ENCODE results near the gene ESR1. TPM values are rescaled to one million over a fixed set of nuclear protein-coding genes. Genes with fewer than 3 reads are reported as not detected.
A peak's percentile ranks its signal among the peaks of the same experiment; 100 is the strongest.

The ESR1 gene
- total RNA-seq, 6 donors from 2014 or later, result 0.91 to 4.7 (median 2.8) TPM

DNA sequence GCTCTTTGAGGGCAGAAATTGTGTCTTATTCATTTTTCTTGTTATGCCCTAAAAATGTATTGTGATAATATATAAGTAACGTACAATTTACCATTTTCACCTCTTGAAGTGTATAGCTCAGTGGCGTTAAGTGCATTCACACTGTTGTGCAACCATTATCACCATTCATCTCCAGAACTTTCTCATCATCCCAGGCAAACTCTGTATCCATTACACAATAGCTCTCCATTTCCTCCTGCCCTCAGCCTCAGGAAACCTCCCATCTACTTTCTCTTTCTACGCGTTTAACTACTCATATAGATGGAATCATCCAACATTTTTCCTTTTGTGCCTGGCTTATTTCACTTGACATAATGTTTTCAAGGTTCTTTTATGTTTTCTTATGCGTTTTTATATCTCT, 184.6 kb downstream of the ESR1 start:
- H3K9me3 ChIP-seq, result no peaks in the 10 kb centered on the region
- 78 to 79% methylated on average over 5 of the region's 5 CpGs for WGBS, 2 donors
- H3K27me3 ChIP-seq, result no peaks in the 10 kb centered on the region
- ATAC-seq (ENCODE audit: low FRiP score in 2 of 2), result no peak
- H3K4me3 ChIP-seq, result no peak overlapping the region
- TF ChIP-seq EP300 (IDR thresholded peaks at IDR 0.05) (no peak), POLR2A (IDR thresholded peaks at IDR 0.05) (no peak), POLR2AphosphoS5 (IDR thresholded peaks at IDR 0.05) (no peak)
- TF ChIP-seq, protein P1, sequence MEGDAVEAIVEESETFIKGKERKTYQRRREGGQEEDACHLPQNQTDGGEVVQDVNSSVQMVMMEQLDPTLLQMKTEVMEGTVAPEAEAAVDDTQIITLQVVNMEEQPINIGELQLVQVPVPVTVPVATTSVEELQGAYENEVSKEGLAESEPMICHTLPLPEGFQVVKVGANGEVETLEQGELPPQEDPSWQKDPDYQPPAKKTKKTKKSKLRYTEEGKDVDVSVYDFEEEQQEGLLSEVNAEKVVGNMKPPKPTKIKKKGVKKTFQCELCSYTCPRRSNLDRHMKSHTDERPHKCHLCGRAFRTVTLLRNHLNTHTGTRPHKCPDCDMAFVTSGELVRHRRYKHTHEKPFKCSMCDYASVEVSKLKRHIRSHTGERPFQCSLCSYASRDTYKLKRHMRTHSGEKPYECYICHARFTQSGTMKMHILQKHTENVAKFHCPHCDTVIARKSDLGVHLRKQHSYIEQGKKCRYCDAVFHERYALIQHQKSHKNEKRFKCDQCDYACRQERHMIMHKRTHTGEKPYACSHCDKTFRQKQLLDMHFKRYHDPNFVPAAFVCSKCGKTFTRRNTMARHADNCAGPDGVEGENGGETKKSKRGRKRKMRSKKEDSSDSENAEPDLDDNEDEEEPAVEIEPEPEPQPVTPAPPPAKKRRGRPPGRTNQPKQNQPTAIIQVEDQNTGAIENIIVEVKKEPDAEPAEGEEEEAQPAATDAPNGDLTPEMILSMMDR (IDR thresholded peaks at IDR 0.05), result no peak
- no peaks in the 10 kb centered on the region for H3K36me3 ChIP-seq
- no peaks in the 10 kb centered on the region for H3K4me1 ChIP-seq
- H3K27ac ChIP-seq, result no peak overlapping the region
- DNase-seq, result no peak

DNA sequence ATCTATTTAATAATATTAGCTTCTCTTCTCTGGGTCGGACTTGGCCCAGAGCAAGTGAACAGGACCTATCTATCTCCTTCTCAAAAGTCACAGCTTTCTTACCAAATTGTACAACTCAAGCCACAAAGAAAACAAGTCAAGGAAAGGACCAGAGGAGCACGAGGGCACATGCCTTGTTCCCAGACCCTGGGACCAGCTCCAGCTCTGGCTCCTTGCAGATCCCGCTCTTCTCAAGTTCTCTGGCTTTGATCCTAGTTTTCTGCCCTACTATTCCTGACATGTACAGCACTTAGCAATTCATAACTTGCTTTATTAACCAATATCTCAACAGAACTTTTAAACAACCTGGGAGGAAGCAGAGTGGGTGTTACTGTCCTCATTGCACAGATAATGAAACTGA, 185.9 kb downstream of the ESR1 start:
- no peak for ATAC-seq (ENCODE audit: low FRiP score in 2 of 2)
- TF ChIP-seq POLR2AphosphoS5 (IDR thresholded peaks at IDR 0.05) (no peak), POLR2A (IDR thresholded peaks at IDR 0.05) (no peak), EP300 (IDR thresholded peaks at IDR 0.05) (no peak)
- TF ChIP-seq, protein P1 (IDR thresholded peaks at IDR 0.05), result no peak
- no peak overlapping the region for H3K4me3 ChIP-seq
- DNase-seq, result no peak
- WGBS, 2 donors, result 75 to 85% methylated on average over 3 of the region's 3 CpGs
- H3K9me3 ChIP-seq, result no peaks in the 10 kb centered on the region
- H3K36me3 ChIP-seq, result no peaks in the 10 kb centered on the region
- no peaks in the 10 kb centered on the region for H3K4me1 ChIP-seq
- no peak overlapping the region for H3K27ac ChIP-seq
- no peaks in the 10 kb centered on the region for H3K27me3 ChIP-seq

DNA sequence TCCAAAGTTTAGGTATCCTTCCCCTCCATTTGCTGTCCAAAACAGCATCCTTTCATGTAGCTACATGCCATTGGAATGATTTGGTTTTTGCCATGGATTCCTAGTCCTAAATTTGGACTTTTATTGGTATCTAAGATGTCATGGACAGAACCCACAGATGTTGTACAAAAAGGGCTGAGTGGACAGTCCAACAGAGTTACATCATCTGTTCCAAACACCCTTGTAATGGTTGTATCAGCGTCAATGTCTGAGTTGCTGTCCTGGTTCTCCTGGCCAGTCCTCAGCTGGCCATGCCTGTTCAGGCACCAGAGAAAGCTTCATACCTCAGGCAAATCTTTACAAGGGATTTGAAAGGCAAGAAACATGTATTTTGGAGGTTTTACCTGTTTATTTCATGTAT, 191.3 kb downstream of the ESR1 start:
- ATAC-seq (ENCODE audit: low FRiP score in 2 of 2) (peak in 1 of 2 donors; percentile 41), DNase-seq (no peak)
- 90 to 94% methylated on average over 1 of the region's 1 CpG for WGBS, 2 donors
- Histone ChIP-seq H3K27me3 (no peaks in the 10 kb centered on the region), H3K4me3 (no peak overlapping the region), H3K36me3 (no peaks in the 10 kb centered on the region), H3K9me3 (no peaks in the 10 kb centered on the region), H3K4me1 (no peaks in the 10 kb centered on the region), H3K27ac (no peak overlapping the region)
- TF ChIP-seq, protein P1 (IDR thresholded peaks at IDR 0.05), result no peak
- TF ChIP-seq POLR2A (IDR thresholded peaks at IDR 0.05) (no peak), POLR2AphosphoS5 (IDR thresholded peaks at IDR 0.05) (no peak)

DNA sequence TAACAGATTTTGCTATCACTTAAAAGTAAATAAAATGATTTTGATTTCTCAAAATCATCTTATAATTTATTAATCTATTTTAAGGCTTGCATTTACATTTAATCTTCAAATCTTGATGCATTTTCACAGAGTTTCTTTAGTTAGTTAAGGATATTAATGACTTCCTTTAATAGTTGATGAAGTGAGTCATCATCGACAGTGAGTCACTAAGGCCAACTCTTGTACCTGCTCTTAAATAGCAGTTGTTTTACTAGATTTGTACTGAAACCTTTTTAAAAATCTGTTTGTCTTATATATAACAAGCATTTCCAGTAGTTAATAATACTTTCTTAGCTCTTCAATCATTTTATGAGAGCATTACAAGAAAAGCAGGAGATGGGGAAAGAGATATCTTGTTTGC, 191.7 kb downstream of the ESR1 start:
- no peak for ATAC-seq (ENCODE audit: low FRiP score in 2 of 2)
- no peak for DNase-seq
- Histone ChIP-seq H3K9me3 (no peaks in the 10 kb centered on the region), H3K4me1 (no peaks in the 10 kb centered on the region), H3K27ac (no peak overlapping the region), H3K4me3 (no peak overlapping the region), H3K36me3 (no peaks in the 10 kb centered on the region), H3K27me3 (no peaks in the 10 kb centered on the region)
- 77% methylated on average over 1 of the region's 1 CpG for WGBS, 2 donors
- TF ChIP-seq, protein P1 (IDR thresholded peaks at IDR 0.05), result no peak
- TF ChIP-seq POLR2A (IDR thresholded peaks at IDR 0.05), result no peak
- no peak for TF ChIP-seq POLR2AphosphoS5 (IDR thresholded peaks at IDR 0.05)
- no peak for TF ChIP-seq EP300 (IDR thresholded peaks at IDR 0.05)

DNA sequence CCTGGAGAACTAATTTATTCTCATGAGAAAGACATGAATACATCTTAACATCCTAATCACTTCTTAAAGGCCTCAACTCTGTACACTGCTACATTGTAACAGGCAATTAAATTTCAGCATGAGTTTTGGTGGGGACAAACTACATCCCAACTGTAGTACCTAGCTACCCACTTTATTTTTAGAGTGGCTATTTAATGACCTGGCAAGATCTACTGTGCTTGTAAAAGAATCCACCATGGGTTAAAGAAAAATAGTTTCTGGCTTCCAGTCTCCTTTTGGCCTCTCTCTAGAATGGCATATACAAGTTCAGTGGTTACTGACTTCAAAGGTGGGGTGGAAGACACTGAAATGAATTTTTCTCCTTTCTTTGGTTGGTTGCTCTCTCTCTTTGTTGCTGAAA, 193.9 kb downstream of the ESR1 start:
- no peaks in the 10 kb centered on the region for H3K9me3 ChIP-seq
- H3K4me3 ChIP-seq, result no peak overlapping the region
- TF ChIP-seq, protein P1 (IDR thresholded peaks at IDR 0.05), result no peak
- TF ChIP-seq POLR2AphosphoS5 (IDR thresholded peaks at IDR 0.05) (no peak), EP300 (IDR thresholded peaks at IDR 0.05) (no peak), POLR2A (IDR thresholded peaks at IDR 0.05) (no peak)
- H3K4me1 ChIP-seq, result no peaks in the 10 kb centered on the region
- no peak overlapping the region for H3K27ac ChIP-seq
- no peaks in the 10 kb centered on the region for H3K36me3 ChIP-seq
- H3K27me3 ChIP-seq, result no peaks in the 10 kb centered on the region
- DNase-seq (no peak), ATAC-seq (ENCODE audit: low FRiP score in 2 of 2) (no peak)

Measured in upper lobe of left lung (tissue), 6 donors.